Measurements from ENCODE around the gene RPRD1B.
A peak's percentile ranks its signal among the peaks of the same experiment; 100 is the strongest.

Gene RPRD1B

DNA sequence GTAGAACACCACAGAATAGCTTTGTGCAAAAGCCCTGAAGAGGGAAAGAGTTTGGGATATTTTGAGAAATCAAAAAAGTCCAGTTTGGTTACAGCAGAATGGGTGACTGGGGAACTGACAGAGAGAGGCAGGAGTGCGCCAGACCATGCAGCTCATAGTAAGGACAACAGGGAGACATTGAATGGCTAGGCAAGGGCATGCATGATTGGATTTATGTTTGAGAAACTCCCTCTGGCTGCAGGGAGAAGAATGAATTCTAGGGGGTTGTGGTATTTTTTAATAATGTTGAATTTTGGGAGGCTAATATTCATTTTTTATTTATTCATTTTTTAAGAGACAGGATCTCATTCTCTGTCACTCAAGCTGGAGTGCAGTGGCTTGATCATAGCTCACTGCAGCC is 81.7 kb downstream of the RPRD1B start:
- Histone ChIP-seq H4K20me1 (ENCODE audit: insufficient read depth, low read length, poor library complexity, severe bottlenecking) (no peaks in the 10 kb centered on the region), H3K4me2 (ENCODE audit: low read depth, low read length, poor library complexity, severe bottlenecking) (no peak overlapping the region), H3K36me3 (ENCODE audit: insufficient read depth, low read length) (no peaks in the 10 kb centered on the region), H3K9me3 (ENCODE audit: insufficient read depth, low read depth, low read length) (no peaks in the 10 kb centered on the region), H3K79me2 (ENCODE audit: insufficient read depth, low read length) (no peaks in the 10 kb centered on the region), H3K4me1 (ENCODE audit: insufficient read depth, low read length, poor library complexity, severe bottlenecking) (peaks cover 6% of the 10 kb centered on the region), H3K4me3 (ENCODE audit: low read length, poor library complexity, severe bottlenecking) (no peak overlapping the region), H2AFZ (ENCODE audit: low read length) (no peak overlapping the region), H3K27me3 (ENCODE audit: insufficient read depth, low read length, poor library complexity, severe bottlenecking) (no peaks in the 10 kb centered on the region), H3F3A (ENCODE audit: low read depth) (no peaks in the 10 kb centered on the region), H3K9me2 (replicated peaks; ENCODE audit: low read depth, low read length) (no peaks in the 10 kb centered on the region), H3K9ac (ENCODE audit: low read depth, low read length, poor library complexity, severe bottlenecking) (no peak overlapping the region)
- TF ChIP-seq EZH2phosphoT487 (IDR thresholded peaks at IDR 0.05; ENCODE audit: borderline replicate concordance) = no peak
- TF ChIP-seq, protein P1, sequence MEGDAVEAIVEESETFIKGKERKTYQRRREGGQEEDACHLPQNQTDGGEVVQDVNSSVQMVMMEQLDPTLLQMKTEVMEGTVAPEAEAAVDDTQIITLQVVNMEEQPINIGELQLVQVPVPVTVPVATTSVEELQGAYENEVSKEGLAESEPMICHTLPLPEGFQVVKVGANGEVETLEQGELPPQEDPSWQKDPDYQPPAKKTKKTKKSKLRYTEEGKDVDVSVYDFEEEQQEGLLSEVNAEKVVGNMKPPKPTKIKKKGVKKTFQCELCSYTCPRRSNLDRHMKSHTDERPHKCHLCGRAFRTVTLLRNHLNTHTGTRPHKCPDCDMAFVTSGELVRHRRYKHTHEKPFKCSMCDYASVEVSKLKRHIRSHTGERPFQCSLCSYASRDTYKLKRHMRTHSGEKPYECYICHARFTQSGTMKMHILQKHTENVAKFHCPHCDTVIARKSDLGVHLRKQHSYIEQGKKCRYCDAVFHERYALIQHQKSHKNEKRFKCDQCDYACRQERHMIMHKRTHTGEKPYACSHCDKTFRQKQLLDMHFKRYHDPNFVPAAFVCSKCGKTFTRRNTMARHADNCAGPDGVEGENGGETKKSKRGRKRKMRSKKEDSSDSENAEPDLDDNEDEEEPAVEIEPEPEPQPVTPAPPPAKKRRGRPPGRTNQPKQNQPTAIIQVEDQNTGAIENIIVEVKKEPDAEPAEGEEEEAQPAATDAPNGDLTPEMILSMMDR (conservative IDR thresholded peaks at IDR 0.05; ENCODE audit: low read length) = 0 out of 2 replicates have a peak, but pooled peaks have one; percentile 23

DNA sequence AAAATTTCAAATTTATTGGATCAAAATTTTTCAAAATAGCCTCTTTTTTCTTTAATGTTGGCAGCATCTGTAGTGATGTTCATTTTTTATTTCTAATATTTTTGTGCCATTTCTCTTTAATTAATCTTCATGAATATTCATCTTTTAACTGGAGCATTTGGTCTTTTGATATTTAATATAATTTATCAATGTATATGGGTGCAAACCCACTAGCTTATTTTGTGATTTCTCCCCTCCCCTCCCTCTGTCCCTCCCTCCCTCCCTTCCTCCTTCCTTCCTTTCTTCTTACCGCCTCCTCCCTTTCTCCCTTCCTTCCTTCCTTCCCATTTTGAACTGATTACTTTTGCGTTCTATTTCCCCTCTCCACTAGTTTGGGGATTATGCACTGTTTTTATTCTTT is 82.3 kb downstream of the RPRD1B start:
- no peak overlapping the region for H3K4me2 ChIP-seq (ENCODE audit: low read depth, low read length, poor library complexity, severe bottlenecking)
- H2AFZ ChIP-seq (ENCODE audit: low read length) = no peak overlapping the region
- peaks cover 6% of the 10 kb centered on the region for H3K4me1 ChIP-seq (ENCODE audit: insufficient read depth, low read length, poor library complexity, severe bottlenecking)
- H3K4me3 ChIP-seq (ENCODE audit: low read length, poor library complexity, severe bottlenecking) = no peak overlapping the region
- no peaks in the 10 kb centered on the region for H3K9me3 ChIP-seq (ENCODE audit: insufficient read depth, low read depth, low read length)
- no peaks in the 10 kb centered on the region for H4K20me1 ChIP-seq (ENCODE audit: insufficient read depth, low read length, poor library complexity, severe bottlenecking)
- H3K79me2 ChIP-seq (ENCODE audit: insufficient read depth, low read length) = no peaks in the 10 kb centered on the region
- H3K36me3 ChIP-seq (ENCODE audit: insufficient read depth, low read length) = no peaks in the 10 kb centered on the region
- TF ChIP-seq, protein P1 (conservative IDR thresholded peaks at IDR 0.05; ENCODE audit: low read length) = no peak
- TF ChIP-seq EZH2phosphoT487 (IDR thresholded peaks at IDR 0.05; ENCODE audit: borderline replicate concordance) = no peak
- H3K9ac ChIP-seq (ENCODE audit: low read depth, low read length, poor library complexity, severe bottlenecking) = no peak overlapping the region
- H3F3A ChIP-seq (ENCODE audit: low read depth) = no peaks in the 10 kb centered on the region
- no peaks in the 10 kb centered on the region for H3K27me3 ChIP-seq (ENCODE audit: insufficient read depth, low read length, poor library complexity, severe bottlenecking)
- H3K9me2 ChIP-seq (replicated peaks; ENCODE audit: low read depth, low read length) = no peaks in the 10 kb centered on the region

DNA sequence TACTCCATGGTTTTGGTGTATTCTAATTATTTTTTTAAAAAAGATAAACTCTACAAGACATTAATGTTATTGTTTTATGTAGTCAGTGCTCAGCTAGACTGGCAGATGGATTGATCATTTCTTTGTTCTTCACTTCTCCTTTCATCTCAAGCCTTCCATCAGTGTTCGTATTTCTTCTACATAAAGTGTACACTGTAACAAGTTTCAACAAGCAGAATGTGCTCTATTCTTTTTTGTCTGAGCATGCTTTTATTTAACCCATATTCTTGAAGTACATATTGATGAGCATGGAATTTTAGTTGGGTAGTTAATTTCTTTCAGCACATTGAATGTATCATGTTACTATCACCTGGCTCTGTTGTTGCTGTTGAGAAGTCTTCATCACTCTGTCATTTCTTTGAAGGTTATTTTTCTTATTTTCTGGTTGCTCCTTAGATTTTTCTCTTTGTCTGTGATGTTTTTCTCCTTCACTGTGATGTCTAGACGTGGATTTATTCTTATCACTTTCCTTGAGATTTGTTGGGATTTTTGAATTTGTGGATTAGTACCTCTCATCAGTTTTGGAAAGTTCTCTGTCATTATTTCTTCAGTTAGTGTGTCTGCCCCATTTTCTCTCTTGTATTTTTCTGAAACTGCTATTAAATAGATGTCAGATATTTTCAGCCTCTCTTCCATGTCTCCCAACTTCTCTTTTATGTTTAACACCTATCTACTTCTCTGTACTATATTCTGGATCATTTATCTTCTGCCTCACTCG is 83.0 kb downstream of the RPRD1B start:
- no peak for TF ChIP-seq EZH2phosphoT487 (IDR thresholded peaks at IDR 0.05; ENCODE audit: borderline replicate concordance)
- TF ChIP-seq, protein P1 (conservative IDR thresholded peaks at IDR 0.05; ENCODE audit: low read length) = no peak
- H3K4me1 ChIP-seq (ENCODE audit: insufficient read depth, low read length, poor library complexity, severe bottlenecking) = peaks cover 6% of the 10 kb centered on the region
- H3K4me3 ChIP-seq (ENCODE audit: low read length, poor library complexity, severe bottlenecking) = no peak overlapping the region
- H3K4me2 ChIP-seq (ENCODE audit: low read depth, low read length, poor library complexity, severe bottlenecking) = no peak overlapping the region
- H3K9me3 ChIP-seq (ENCODE audit: insufficient read depth, low read depth, low read length) = no peaks in the 10 kb centered on the region
- no peaks in the 10 kb centered on the region for H3K36me3 ChIP-seq (ENCODE audit: insufficient read depth, low read length)
- no peaks in the 10 kb centered on the region for H3K79me2 ChIP-seq (ENCODE audit: insufficient read depth, low read length)
- H4K20me1 ChIP-seq (ENCODE audit: insufficient read depth, low read length, poor library complexity, severe bottlenecking) = no peaks in the 10 kb centered on the region
- H2AFZ ChIP-seq (ENCODE audit: low read length) = no peak overlapping the region
- H3K9ac ChIP-seq (ENCODE audit: low read depth, low read length, poor library complexity, severe bottlenecking) = no peak overlapping the region
- H3K27me3 ChIP-seq (ENCODE audit: insufficient read depth, low read length, poor library complexity, severe bottlenecking) = no peaks in the 10 kb centered on the region
- no peaks in the 10 kb centered on the region for H3K9me2 ChIP-seq (replicated peaks; ENCODE audit: low read depth, low read length)
- H3F3A ChIP-seq (ENCODE audit: low read depth) = no peaks in the 10 kb centered on the region
